ENCODE results near the gene PTPRM. TPM values are rescaled to one million over a fixed set of nuclear protein-coding genes. Genes with fewer than 3 reads are reported as not detected.

The PTPRM gene
- total RNA-seq, 4 donors from 2014 or later = 22.5 to 92.5 (median 39.2) TPM

DNA sequence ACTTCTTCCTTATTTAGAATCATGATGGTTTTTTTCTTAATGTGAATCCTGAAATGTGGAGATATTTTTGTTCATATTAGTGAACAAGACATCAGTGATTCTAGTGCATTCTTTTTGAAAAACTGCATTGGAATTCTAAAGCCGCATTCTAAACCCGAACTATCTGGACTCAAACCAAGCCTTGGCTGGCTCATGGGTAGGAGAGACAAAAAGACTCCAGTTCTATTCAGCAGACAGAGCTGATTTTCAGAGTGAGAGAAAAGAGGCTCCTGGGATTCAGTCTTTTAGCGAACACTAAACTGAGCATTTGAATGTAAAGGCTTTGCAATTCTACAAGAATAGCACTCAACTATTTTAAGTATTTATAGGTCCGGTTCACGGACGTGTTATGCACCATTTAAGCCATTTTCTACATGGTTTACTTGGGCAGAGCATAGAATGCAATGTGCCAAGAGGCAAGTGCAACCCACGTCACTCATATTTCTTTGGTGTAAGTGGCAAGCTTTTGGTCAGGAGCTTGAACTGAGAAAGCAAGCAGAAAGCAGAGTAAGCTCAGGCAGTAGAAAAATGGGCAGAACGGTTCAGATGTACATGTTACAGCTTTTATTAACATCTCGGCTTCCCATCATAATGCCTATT lies 814.8 kb downstream of the PTPRM start:
- Histone ChIP-seq H3K4me1 (no peaks in the 10 kb centered on the region), H3K27ac (no peak overlapping the region), H3K27me3 (no peaks in the 10 kb centered on the region), H3K4me3 (no peak overlapping the region), H3K9me3 (no peaks in the 10 kb centered on the region), H3K36me3 (no peaks in the 10 kb centered on the region)
- 84 to 92% methylated on average over 8 to 9 of the region's 9 CpGs for WGBS, 2 donors (ENCODE audit: low coverage in 1 of 2)
- DNase-seq = no peak
- intact Hi-C loops (cut with DNase I; ENCODE audit: low total_unique reads) (loop anchor here (10.0 kb wide), 1 partner anchor 1107 kb away; no protein-coding TSS in a partner anchor), in situ Hi-C loops (cut with MboI; ENCODE audit: low pct_ligation_motif_present in 1 of 4, low pct_unique_long_range_greater_than_20kb in 1 of 4, low sequenced_read_pairs in 3 of 4) (loop anchor here in 2 of 4 donors (25.0 kb wide), 2 partner anchors 595 to 1120 kb away; no protein-coding TSS in a partner anchor)
- TF ChIP-seq POLR2A (IDR thresholded peaks at IDR 0.05) (no peak), EP300 (IDR thresholded peaks at IDR 0.05; ENCODE audit: low read depth) (no peak), POLR2AphosphoS5 (IDR thresholded peaks at IDR 0.05) (no peak)
- TF ChIP-seq, protein P1, sequence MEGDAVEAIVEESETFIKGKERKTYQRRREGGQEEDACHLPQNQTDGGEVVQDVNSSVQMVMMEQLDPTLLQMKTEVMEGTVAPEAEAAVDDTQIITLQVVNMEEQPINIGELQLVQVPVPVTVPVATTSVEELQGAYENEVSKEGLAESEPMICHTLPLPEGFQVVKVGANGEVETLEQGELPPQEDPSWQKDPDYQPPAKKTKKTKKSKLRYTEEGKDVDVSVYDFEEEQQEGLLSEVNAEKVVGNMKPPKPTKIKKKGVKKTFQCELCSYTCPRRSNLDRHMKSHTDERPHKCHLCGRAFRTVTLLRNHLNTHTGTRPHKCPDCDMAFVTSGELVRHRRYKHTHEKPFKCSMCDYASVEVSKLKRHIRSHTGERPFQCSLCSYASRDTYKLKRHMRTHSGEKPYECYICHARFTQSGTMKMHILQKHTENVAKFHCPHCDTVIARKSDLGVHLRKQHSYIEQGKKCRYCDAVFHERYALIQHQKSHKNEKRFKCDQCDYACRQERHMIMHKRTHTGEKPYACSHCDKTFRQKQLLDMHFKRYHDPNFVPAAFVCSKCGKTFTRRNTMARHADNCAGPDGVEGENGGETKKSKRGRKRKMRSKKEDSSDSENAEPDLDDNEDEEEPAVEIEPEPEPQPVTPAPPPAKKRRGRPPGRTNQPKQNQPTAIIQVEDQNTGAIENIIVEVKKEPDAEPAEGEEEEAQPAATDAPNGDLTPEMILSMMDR (IDR thresholded peaks at IDR 0.05) = no peak

DNA sequence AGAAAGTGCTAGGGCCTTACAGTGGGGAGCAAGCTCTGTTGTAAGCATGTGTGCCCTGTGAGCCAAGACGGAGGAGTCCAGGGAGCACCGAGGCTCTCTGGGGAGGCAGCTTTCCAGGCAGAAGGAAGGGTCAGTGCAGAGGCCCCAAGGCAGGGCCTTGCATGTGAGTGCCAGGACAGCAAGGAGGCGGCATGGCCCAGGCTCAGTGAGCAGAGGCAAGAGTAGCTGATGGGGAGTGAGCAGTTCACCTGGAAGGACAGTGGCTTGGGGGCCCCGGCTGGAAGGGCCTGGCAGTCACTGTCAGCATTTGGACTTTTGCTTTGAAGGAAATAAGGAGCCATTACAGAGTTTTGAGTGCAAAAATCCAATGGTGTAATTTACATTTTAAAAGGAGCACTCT lies 818.3 kb downstream of the PTPRM start:
- no peak overlapping the region for H3K27ac ChIP-seq
- 88 to 100% methylated on average over 2 to 4 of the region's 4 CpGs for WGBS, 2 donors (ENCODE audit: low coverage in 1 of 2)
- no peaks in the 10 kb centered on the region for H3K9me3 ChIP-seq
- no peaks in the 10 kb centered on the region for H3K27me3 ChIP-seq
- no peak for DNase-seq
- intact Hi-C loops (cut with DNase I; ENCODE audit: low total_unique reads) = loop anchor here (10.0 kb wide), 1 partner anchor 1111 kb away; no protein-coding TSS in a partner anchor
- in situ Hi-C loops (cut with MboI; ENCODE audit: low pct_ligation_motif_present in 1 of 4, low pct_unique_long_range_greater_than_20kb in 1 of 4, low sequenced_read_pairs in 3 of 4) = loop anchor here in 2 of 4 donors (25.0 kb wide), 2 partner anchors 598 to 1123 kb away; no protein-coding TSS in a partner anchor
- no peak overlapping the region for H3K4me3 ChIP-seq
- H3K36me3 ChIP-seq = no peaks in the 10 kb centered on the region
- no peaks in the 10 kb centered on the region for H3K4me1 ChIP-seq
- TF ChIP-seq POLR2A (IDR thresholded peaks at IDR 0.05) (no peak), EP300 (IDR thresholded peaks at IDR 0.05; ENCODE audit: low read depth) (no peak), POLR2AphosphoS5 (IDR thresholded peaks at IDR 0.05) (no peak)
- TF ChIP-seq, protein P1 (IDR thresholded peaks at IDR 0.05) = no peak

DNA sequence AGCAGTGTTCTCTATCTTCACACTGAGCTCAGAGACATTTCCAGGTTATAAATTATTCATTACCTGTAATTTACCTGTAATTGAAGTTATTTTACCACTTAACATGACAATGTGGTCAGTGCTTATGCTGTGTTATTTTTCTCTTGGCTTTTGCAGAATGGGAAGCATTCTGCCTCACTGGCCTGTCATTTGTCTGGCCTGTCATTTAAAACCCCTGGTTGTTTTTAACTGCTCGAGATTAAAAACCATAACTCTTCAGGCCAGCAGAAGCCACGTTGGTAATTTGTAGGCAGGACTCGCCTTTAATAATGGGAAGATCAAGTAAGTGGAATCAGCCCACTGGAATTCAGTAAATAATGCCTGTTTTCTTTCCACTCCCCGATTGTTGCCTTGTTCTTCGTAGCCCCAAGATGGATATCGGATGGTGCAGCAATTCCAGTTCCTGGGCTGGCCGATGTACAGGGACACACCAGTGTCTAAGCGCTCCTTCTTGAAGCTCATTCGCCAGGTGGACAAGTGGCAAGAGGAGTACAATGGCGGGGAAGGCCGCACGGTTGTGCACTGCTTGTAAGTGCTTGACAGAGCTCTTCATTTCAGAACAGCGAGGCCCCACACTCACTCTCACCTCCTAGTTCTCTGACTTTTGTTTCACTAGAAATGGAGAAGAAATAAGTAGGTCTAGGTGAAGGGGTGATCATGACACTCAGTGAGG lies 819.7 kb downstream of the PTPRM start:
- Histone ChIP-seq H3K9me3 (no peaks in the 10 kb centered on the region), H3K27ac (no peak overlapping the region), H3K4me1 (no peaks in the 10 kb centered on the region), H3K27me3 (no peaks in the 10 kb centered on the region), H3K4me3 (no peak overlapping the region), H3K36me3 (no peaks in the 10 kb centered on the region)
- WGBS, 2 donors (ENCODE audit: low coverage in 1 of 2) = 60 to 72% methylated on average over 1 to 13 of the region's 13 CpGs
- TF ChIP-seq POLR2AphosphoS5 (IDR thresholded peaks at IDR 0.05) (no peak), EP300 (IDR thresholded peaks at IDR 0.05; ENCODE audit: low read depth) (no peak), POLR2A (IDR thresholded peaks at IDR 0.05) (no peak)
- TF ChIP-seq, protein P1 (IDR thresholded peaks at IDR 0.05) = no peak
- intact Hi-C loops (cut with DNase I; ENCODE audit: low total_unique reads) (loop anchor here (10.0 kb wide), 1 partner anchor 1112 kb away; no protein-coding TSS in a partner anchor), in situ Hi-C loops (cut with MboI; ENCODE audit: low pct_ligation_motif_present in 1 of 4, low pct_unique_long_range_greater_than_20kb in 1 of 4, low sequenced_read_pairs in 3 of 4) (loop anchor here in 2 of 4 donors (25.0 kb wide), 2 partner anchors 600 to 1125 kb away; no protein-coding TSS in a partner anchor)
- no peak for DNase-seq
